ENCODE results near the gene VTI1A. TPM values are rescaled to one million over a fixed set of nuclear protein-coding genes. Genes with fewer than 3 reads are reported as not detected.

Gene VTI1A
- polyA plus RNA-seq, 2 of the 4 experiments (the other 2 are of a cell fraction), result 17.0 to 25.3 TPM

DNA sequence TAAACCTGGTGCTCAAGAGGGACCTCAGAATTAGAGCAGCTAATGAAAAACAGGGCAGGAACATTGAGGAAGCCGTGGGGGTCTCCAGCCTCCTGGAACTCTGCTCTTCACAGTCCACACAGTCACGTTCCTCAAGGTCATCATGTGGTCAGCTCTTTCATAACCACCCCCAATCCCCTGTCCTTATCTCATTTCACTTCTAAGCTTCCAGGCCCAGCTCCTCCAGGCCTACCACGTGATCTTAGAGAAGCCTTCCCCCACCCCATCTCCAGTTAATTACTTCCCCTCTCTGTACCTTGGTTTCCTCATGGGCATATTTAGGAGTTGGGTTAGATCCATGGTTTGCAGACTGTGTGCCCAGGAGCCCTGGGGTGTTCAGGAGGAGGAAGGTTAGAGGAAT is 396.6 kb downstream of the VTI1A start:
- no peak overlapping the region for H3K27ac ChIP-seq
- CTCF ChIA-PET, result interaction anchor here (1.1 to 1.8 kb wide), 2 partner anchors 8 to 10 kb away, joined by 3 read pairs; no protein-coding TSS in a partner anchor
- no peaks in the 10 kb centered on the region for H3K4me1 ChIP-seq
- ATAC-seq, result no peak
- no peak overlapping the region for H3K4me2 ChIP-seq
- FAIRE-seq, result no peak
- TF ChIP-seq POLR2A (IDR thresholded peaks at IDR 0.05; ENCODE audit: low read length) (no peak), HOXB13 (CRISPR knock-in tag; IDR thresholded peaks at IDR 0.05; ENCODE audit: low read depth) (no peak), JUNB (IDR thresholded peaks at IDR 0.05) (no peak), NFE2L2 (conservative IDR thresholded peaks at IDR 0.05; ENCODE audit: low read length) (no peak), TFCP2L1 (CRISPR knock-in tag; IDR thresholded peaks at IDR 0.05) (no peak), PHF8 (IDR thresholded peaks at IDR 0.05; ENCODE audit: borderline replicate concordance, low read depth) (no peak), MAZ (IDR thresholded peaks at IDR 0.05; ENCODE audit: borderline replicate concordance, low read depth, low read length) (no peak), JUN (IDR thresholded peaks at IDR 0.05) (no peak), FOXS1 (CRISPR knock-in tag; IDR thresholded peaks at IDR 0.05) (no peak), ESRRA (IDR thresholded peaks at IDR 0.05; ENCODE audit: borderline replicate concordance, low read length) (no peak)
- H3K9me3 ChIP-seq, result peaks cover 20% of the 10 kb centered on the region
- WGBS (ENCODE audit: missing lambda C conversion rate), result 75% methylated on average over 3 of the region's 3 CpGs
- DNase-seq (ENCODE audit: low read depth in 1 of 2, low spot score in 1 of 2), result no peak
- no peak overlapping the region for H3K4me3 ChIP-seq
- POLR2A ChIA-PET, result interaction anchor here (1.0 kb wide), 1 partner anchor 107 kb away, joined by 5 read pairs; the partner anchor contains the start of gene TCF7L2

- Histone ChIP-seq H3K9me3 (peaks cover 20% of the 10 kb centered on the region), H3K4me1 (no peaks in the 10 kb centered on the region), H3K4me3 (no peak overlapping the region), H3K4me2 (no peak overlapping the region), H3K27ac (no peak overlapping the region)
- CTCF ChIA-PET, result no interaction called here
- DNase-seq (ENCODE audit: low read depth in 1 of 2, low spot score in 1 of 2) (no peak), FAIRE-seq (no peak), ATAC-seq (no peak)
- POLR2A ChIA-PET, result no interaction called here
- TF ChIP-seq, protein P1, sequence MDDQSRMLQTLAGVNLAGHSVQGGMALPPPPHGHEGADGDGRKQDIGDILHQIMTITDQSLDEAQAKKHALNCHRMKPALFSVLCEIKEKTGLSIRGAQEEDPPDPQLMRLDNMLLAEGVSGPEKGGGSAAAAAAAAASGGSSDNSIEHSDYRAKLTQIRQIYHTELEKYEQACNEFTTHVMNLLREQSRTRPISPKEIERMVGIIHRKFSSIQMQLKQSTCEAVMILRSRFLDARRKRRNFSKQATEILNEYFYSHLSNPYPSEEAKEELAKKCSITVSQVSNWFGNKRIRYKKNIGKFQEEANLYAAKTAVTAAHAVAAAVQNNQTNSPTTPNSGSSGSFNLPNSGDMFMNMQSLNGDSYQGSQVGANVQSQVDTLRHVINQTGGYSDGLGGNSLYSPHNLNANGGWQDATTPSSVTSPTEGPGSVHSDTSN (IDR thresholded peaks at IDR 0.05), result no peak
- TF ChIP-seq KDM5A (IDR thresholded peaks at IDR 0.05) (no peak), JUNB (IDR thresholded peaks at IDR 0.05) (no peak), NPAS2 (CRISPR knock-in tag; IDR thresholded peaks at IDR 0.05; ENCODE audit: borderline replicate concordance) (no peak), RFX5 (IDR thresholded peaks at IDR 0.05) (no peak), MYC (IDR thresholded peaks at IDR 0.05; ENCODE audit: borderline replicate concordance, low read length) (no peak), RAD21 (conservative IDR thresholded peaks at IDR 0.05 in 1 of 2, IDR thresholded peaks at IDR 0.05 in 1 of 2) (no peak), RCOR1 (IDR thresholded peaks at IDR 0.05; ENCODE audit: low read depth, low read length) (no peak), POLR2A (IDR thresholded peaks at IDR 0.05; ENCODE audit: low read length) (no peak)
- TF ChIP-seq, protein P2, sequence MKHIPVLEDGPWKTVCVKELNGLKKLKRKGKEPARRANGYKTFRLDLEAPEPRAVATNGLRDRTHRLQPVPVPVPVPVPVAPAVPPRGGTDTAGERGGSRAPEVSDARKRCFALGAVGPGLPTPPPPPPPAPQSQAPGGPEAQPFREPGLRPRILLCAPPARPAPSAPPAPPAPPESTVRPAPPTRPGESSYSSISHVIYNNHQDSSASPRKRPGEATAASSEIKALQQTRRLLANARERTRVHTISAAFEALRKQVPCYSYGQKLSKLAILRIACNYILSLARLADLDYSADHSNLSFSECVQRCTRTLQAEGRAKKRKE (CRISPR knock-in tag; IDR thresholded peaks at IDR 0.05; ENCODE audit: low read depth), result no peak
- TF ChIP-seq, protein P3, sequence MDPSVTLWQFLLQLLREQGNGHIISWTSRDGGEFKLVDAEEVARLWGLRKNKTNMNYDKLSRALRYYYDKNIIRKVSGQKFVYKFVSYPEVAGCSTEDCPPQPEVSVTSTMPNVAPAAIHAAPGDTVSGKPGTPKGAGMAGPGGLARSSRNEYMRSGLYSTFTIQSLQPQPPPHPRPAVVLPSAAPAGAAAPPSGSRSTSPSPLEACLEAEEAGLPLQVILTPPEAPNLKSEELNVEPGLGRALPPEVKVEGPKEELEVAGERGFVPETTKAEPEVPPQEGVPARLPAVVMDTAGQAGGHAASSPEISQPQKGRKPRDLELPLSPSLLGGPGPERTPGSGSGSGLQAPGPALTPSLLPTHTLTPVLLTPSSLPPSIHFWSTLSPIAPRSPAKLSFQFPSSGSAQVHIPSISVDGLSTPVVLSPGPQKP (IDR thresholded peaks at IDR 0.05; ENCODE audit: low read depth, low read length), result no peak
- 90% methylated on average over 27 of the region's 27 CpGs for WGBS (ENCODE audit: missing lambda C conversion rate)
Observed at GRCh38 chr10:112844681-112845544, 397.9 kb downstream of the VTI1A start.

DNA sequence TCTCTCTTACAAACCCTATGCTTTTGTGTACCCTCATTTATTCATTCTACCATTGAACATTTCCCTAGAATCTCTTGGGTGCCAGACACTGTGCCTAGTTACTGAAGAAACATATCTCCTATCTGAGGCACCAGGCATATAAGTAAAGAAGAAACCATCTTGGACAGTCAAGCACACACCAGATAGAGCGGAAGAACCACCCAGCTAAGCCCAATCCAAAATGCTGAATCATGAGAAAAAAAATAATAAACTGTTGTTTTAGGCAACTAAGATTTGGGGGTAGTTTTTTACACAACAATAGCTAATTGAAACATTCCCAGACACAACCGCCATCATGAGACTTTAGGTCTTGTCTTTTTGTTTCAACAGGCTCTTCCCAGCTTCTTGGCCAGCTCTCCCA is 400.8 kb downstream of the VTI1A start:
- no peak overlapping the region for H3K4me2 ChIP-seq
- no peak overlapping the region for H3K27ac ChIP-seq
- peaks cover 20% of the 10 kb centered on the region for H3K9me3 ChIP-seq
- TF ChIP-seq MAFK (IDR thresholded peaks at IDR 0.05; ENCODE audit: partially characterized antibody) (peak; percentile 90), ESRRA (IDR thresholded peaks at IDR 0.05; ENCODE audit: borderline replicate concordance, low read length) (no peak), EP300 (IDR thresholded peaks at IDR 0.05) (no peak)
- ChIA-PET POLR2A (no interaction called here), CTCF (interaction anchor here (0.6 kb wide), 1 partner anchor 350 kb away, joined by 3 read pairs; no protein-coding TSS in a partner anchor)
- no peak for FAIRE-seq
- H3K4me1 ChIP-seq, result no peaks in the 10 kb centered on the region
- DNase-seq (ENCODE audit: low read depth in 1 of 2, low spot score in 1 of 2), result no peak
- 82% methylated on average over 2 of the region's 2 CpGs for WGBS (ENCODE audit: missing lambda C conversion rate)
- no peak overlapping the region for H3K4me3 ChIP-seq
- ATAC-seq, result no peak

All from A549 (cell line).